SK-N-SH treated with all-trans-retinoic acid at 6 μM for 48 hours (cell line): ENCODE data around the gene ZSWIM8.

Experiments used
- ISL1 ChIP-seq: fragments of 250-450 bp; sonication (Bioruptor Pico); IDR thresholded peaks from 2 replicates; pipeline ENCODE4 v2.1.2; 2022; ENCODE audit warnings: mild to moderate bottlenecking, moderate library complexity
- OSR1 ChIP-seq: fragments of 250-450 bp; sonication (Bioruptor Pico); IDR thresholded peaks from 2 replicates; pipeline ENCODE4 v1.8.0; 2022; ENCODE audit warnings: moderate library complexity, mild to moderate bottlenecking, inconsistent platforms
- PPARA ChIP-seq: fragments of 250-450 bp; sonication (Bioruptor Pico); IDR thresholded peaks from 2 replicates; pipeline ENCODE4 v1.5.0; 2020; ENCODE audit warnings: mild to moderate bottlenecking, borderline replicate concordance
- RARB ChIP-seq: fragments of 250-450 bp; sonication (Bioruptor Pico); IDR thresholded peaks from 2 replicates; pipeline ENCODE4 v1.8.0; 2021; ENCODE audit warnings: mild to moderate bottlenecking, moderate library complexity
- SNAI2 ChIP-seq: fragments of 250-450 bp; sonication (Bioruptor Pico); IDR thresholded peaks from 2 replicates; pipeline ENCODE4 v1.5.0; 2020; ENCODE audit warnings: mild to moderate bottlenecking, moderate library complexity
- TCF4 ChIP-seq: fragments of 250-450 bp; sonication (Bioruptor Pico); IDR thresholded peaks from 2 replicates; pipeline ENCODE4 v1.8.0; 2021; ENCODE audit warnings: mild to moderate bottlenecking, moderate library complexity, borderline replicate concordance
- ZFP30 ChIP-seq: fragments of 450-650 bp; formaldehyde crosslinking; IDR thresholded peaks from 2 replicates; pipeline ENCODE4 v1.5.0; 2022; ENCODE audit warnings: mild to moderate bottlenecking, moderate library complexity
- ZNF565 ChIP-seq: fragments of 450-650 bp; formaldehyde crosslinking; conservative IDR thresholded peaks from 2 replicates; pipeline ENCODE4 v1.5.0; 2020; ENCODE audit warnings: low read depth, mild to moderate bottlenecking, moderate library complexity
- ZNF70 ChIP-seq: fragments of 450-650 bp; formaldehyde crosslinking; IDR thresholded peaks from 2 replicates; pipeline ENCODE4 v1.5.0; 2020; ENCODE audit warnings: mild to moderate bottlenecking, moderate library complexity
- ZNF8 ChIP-seq: fragments of 450-650 bp; formaldehyde crosslinking; IDR thresholded peaks from 2 replicates; pipeline ENCODE4 v1.5.0; 2020; ENCODE audit warnings: mild to moderate bottlenecking, moderate library complexity
- TF ChIP-seq, protein P1 (sequence below): fragments of 250-450 bp; sonication (Bioruptor Pico); IDR thresholded peaks from 2 replicates; pipeline ENCODE4 v1.5.1; 2020; ENCODE audit warnings: low read depth, mild to moderate bottlenecking, moderate library complexity
- TF ChIP-seq, protein P2 (sequence below): fragments of 250-450 bp; sonication (Bioruptor Pico); IDR thresholded peaks from 2 replicates; pipeline ENCODE4 v1.8.0; 2020; ENCODE audit warnings: mild to moderate bottlenecking, moderate library complexity, borderline replicate concordance
- TF ChIP-seq, protein P3 (sequence below): fragments of 250-450 bp; sonication (Bioruptor Pico); IDR thresholded peaks from 2 replicates; pipeline ENCODE4 v1.5.0; 2020; ENCODE audit warnings: mild to moderate bottlenecking, moderate library complexity

DNA sequence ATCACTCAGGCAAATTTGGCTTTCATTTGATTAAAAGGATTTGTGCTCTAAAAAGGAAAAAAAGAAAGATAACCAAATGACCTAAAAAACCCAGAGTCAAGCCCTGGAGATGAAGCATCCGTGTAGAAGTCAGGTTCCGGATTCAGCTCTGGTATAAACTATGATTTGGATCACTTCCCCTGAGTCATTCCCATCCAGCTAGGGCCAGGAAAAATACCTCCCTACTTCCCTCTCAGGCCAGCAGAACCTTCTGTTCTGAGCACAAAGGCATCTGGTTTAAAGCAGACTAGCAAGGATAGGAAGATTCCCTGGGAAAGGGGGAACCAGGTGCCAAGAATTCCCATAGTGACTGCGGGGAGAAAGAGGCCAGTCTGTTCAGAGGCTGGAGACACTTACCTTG lies 51.7 kb downstream of the ZSWIM8 start:
- no peak for TF ChIP-seq ISL1 (CRISPR knock-in tag)
- no peak for TF ChIP-seq ZFP30 (CRISPR knock-in tag)
- TF ChIP-seq, protein P1, sequence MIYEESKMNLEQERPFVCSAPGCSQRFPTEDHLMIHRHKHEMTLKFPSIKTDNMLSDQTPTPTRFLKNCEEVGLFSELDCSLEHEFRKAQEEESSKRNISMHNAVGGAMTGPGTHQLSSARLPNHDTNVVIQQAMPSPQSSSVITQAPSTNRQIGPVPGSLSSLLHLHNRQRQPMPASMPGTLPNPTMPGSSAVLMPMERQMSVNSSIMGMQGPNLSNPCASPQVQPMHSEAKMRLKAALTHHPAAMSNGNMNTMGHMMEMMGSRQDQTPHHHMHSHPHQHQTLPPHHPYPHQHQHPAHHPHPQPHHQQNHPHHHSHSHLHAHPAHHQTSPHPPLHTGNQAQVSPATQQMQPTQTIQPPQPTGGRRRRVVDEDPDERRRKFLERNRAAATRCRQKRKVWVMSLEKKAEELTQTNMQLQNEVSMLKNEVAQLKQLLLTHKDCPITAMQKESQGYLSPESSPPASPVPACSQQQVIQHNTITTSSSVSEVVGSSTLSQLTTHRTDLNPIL = no peak
- TF ChIP-seq, protein P2, sequence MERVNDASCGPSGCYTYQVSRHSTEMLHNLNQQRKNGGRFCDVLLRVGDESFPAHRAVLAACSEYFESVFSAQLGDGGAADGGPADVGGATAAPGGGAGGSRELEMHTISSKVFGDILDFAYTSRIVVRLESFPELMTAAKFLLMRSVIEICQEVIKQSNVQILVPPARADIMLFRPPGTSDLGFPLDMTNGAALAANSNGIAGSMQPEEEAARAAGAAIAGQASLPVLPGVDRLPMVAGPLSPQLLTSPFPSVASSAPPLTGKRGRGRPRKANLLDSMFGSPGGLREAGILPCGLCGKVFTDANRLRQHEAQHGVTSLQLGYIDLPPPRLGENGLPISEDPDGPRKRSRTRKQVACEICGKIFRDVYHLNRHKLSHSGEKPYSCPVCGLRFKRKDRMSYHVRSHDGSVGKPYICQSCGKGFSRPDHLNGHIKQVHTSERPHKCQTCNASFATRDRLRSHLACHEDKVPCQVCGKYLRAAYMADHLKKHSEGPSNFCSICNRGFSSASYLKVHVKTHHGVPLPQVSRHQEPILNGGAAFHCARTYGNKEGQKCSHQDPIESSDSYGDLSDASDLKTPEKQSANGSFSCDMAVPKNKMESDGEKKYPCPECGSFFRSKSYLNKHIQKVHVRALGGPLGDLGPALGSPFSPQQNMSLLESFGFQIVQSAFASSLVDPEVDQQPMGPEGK (CRISPR knock-in tag) = no peak
- TF ChIP-seq ZNF565 (CRISPR knock-in tag) = no peak
- TF ChIP-seq ZNF70 = no peak
- TF ChIP-seq PPARA (CRISPR knock-in tag) = no peak
- no peak for TF ChIP-seq TCF4 (CRISPR knock-in tag)
- no peak for TF ChIP-seq ZNF8 (CRISPR knock-in tag)
- TF ChIP-seq RARB (CRISPR knock-in tag) = no peak
- no peak for TF ChIP-seq SNAI2
- TF ChIP-seq, protein P3, sequence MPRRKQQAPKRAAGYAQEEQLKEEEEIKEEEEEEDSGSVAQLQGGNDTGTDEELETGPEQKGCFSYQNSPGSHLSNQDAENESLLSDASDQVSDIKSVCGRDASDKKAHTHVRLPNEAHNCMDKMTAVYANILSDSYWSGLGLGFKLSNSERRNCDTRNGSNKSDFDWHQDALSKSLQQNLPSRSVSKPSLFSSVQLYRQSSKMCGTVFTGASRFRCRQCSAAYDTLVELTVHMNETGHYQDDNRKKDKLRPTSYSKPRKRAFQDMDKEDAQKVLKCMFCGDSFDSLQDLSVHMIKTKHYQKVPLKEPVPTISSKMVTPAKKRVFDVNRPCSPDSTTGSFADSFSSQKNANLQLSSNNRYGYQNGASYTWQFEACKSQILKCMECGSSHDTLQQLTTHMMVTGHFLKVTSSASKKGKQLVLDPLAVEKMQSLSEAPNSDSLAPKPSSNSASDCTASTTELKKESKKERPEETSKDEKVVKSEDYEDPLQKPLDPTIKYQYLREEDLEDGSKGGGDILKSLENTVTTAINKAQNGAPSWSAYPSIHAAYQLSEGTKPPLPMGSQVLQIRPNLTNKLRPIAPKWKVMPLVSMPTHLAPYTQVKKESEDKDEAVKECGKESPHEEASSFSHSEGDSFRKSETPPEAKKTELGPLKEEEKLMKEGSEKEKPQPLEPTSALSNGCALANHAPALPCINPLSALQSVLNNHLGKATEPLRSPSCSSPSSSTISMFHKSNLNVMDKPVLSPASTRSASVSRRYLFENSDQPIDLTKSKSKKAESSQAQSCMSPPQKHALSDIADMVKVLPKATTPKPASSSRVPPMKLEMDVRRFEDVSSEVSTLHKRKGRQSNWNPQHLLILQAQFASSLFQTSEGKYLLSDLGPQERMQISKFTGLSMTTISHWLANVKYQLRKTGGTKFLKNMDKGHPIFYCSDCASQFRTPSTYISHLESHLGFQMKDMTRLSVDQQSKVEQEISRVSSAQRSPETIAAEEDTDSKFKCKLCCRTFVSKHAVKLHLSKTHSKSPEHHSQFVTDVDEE = no peak
- TF ChIP-seq OSR1 (CRISPR knock-in tag) = no peak
